ENCODE measurements around the gene NUDT4. TPM values are rescaled to one million over a fixed set of nuclear protein-coding genes. Genes with fewer than 3 reads are reported as not detected.

The NUDT4 gene
- total RNA-seq, 1 experiment from 2014 or later, result 56.5 TPM

DNA sequence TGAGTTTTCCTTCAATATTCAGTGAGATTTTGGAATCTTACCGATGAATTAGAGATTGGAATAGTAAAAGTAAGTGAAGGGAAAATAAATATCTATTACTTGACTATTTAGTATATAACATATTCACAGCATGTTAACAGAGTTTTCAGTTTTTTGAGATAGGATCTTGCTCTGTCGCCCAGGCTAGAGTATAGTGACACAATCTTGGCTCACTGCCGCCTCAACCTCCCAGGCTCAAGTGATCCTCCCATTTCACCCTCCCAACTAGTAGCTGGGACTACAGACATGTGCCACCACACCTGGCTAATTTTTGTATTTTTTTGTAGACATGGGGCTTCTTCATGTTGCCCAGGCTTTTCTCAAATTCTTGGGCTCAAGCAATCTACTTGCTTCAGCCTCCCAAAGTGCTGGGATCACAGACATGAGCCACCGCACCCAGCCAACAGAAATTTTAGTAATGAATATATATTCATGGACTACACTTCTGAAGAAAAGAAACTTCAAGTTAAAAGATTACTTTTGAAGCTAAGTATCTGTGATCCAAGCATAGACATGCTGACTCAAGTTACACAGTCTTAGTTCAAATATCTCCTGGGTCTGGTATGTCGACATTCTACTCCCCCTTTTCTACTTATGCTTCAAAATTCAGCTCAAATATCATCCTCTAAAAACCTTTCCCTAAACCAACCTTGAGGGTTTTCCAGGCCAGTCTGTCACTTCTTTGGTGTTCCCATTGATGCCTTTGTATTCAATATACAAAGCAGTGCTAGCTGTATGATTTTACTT is 50.2 kb downstream of the NUDT4 start:
- peaks cover 55% of the 10 kb centered on the region for H3K4me1 Mint-ChIP-seq
- H3K27me3 Mint-ChIP-seq (ENCODE audit: low read depth), result no peaks in the 10 kb centered on the region
- no peak overlapping the region for H3K4me3 Mint-ChIP-seq
- ChIA-PET CTCF (interaction anchor here (1.2 kb wide), 1 partner anchor 8 kb away, joined by 6 read pairs; no protein-coding TSS in a partner anchor), POLR2A (interaction anchor here (0.6 kb wide), 1 partner anchor 550 kb away, joined by 3 read pairs; no protein-coding TSS in a partner anchor)
- ATAC-seq (no peak), DNase-seq (ENCODE audit: low spot score) (no peak)
- no peaks in the 10 kb centered on the region for H3K36me3 Mint-ChIP-seq
- peak overlapping the region; percentile 22; the same call in 1 of the 2 replicates for H3K27ac Mint-ChIP-seq
- TF ChIP-seq ZNF121 (CRISPR knock-in tag; IDR thresholded peaks at IDR 0.05), result peak; percentile 41; the same call in 1 of the 2 replicates
- TF ChIP-seq, protein P1, sequence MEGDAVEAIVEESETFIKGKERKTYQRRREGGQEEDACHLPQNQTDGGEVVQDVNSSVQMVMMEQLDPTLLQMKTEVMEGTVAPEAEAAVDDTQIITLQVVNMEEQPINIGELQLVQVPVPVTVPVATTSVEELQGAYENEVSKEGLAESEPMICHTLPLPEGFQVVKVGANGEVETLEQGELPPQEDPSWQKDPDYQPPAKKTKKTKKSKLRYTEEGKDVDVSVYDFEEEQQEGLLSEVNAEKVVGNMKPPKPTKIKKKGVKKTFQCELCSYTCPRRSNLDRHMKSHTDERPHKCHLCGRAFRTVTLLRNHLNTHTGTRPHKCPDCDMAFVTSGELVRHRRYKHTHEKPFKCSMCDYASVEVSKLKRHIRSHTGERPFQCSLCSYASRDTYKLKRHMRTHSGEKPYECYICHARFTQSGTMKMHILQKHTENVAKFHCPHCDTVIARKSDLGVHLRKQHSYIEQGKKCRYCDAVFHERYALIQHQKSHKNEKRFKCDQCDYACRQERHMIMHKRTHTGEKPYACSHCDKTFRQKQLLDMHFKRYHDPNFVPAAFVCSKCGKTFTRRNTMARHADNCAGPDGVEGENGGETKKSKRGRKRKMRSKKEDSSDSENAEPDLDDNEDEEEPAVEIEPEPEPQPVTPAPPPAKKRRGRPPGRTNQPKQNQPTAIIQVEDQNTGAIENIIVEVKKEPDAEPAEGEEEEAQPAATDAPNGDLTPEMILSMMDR (IDR thresholded peaks at IDR 0.05), result no peak
- H3K9me3 Mint-ChIP-seq, result no peaks in the 10 kb centered on the region

DNA sequence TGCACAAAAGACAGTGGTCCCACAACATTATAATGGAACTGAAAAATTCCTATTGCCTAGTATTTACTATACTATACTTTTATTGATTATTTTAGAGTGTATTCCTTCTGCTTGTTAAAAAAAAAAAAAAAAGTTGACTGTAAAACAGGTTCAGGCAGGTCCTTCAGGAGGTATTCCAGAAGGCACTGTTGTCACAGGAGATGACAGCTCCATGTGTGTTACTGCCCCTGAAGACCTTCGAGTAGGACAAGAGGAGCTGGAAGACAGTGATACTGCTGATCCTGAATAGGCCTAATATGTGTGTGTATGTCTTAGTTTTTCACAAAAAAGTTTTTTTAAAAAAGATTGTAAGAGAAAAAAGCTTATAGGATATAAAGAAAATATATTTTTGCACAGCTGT is 51.7 kb downstream of the NUDT4 start:
- Mint-ChIP-seq H3K27ac (no peak overlapping the region), H3K36me3 (peaks cover 3% of the 10 kb centered on the region; the same call in 1 of the 2 replicates), H3K9me3 (no peaks in the 10 kb centered on the region), H3K27me3 (ENCODE audit: low read depth) (no peaks in the 10 kb centered on the region), H3K4me3 (no peak overlapping the region), H3K4me1 (peaks cover 42% of the 10 kb centered on the region)
- TF ChIP-seq ZNF423 (CRISPR knock-in tag; IDR thresholded peaks at IDR 0.05) (no peak), TEAD1 (CRISPR knock-in tag; IDR thresholded peaks at IDR 0.05) (no peak), ZNF219 (CRISPR knock-in tag; IDR thresholded peaks at IDR 0.05; ENCODE audit: borderline replicate concordance) (no peak), ETV6 (CRISPR knock-in tag; IDR thresholded peaks at IDR 0.05) (no peak), NFE2L1 (CRISPR knock-in tag; IDR thresholded peaks at IDR 0.05) (no peak), SMAD4 (CRISPR knock-in tag; IDR thresholded peaks at IDR 0.05) (no peak), FOXP1 (CRISPR knock-in tag; IDR thresholded peaks at IDR 0.05; ENCODE audit: borderline replicate concordance) (no peak), NR1H2 (CRISPR knock-in tag; IDR thresholded peaks at IDR 0.05) (no peak), NR2C2 (CRISPR knock-in tag; IDR thresholded peaks at IDR 0.05) (no peak), FOXJ3 (CRISPR knock-in tag; IDR thresholded peaks at IDR 0.05; ENCODE audit: borderline replicate concordance) (no peak), KAT7 (CRISPR knock-in tag; IDR thresholded peaks at IDR 0.05; ENCODE audit: borderline replicate concordance) (no peak)
- TF ChIP-seq, protein P2, sequence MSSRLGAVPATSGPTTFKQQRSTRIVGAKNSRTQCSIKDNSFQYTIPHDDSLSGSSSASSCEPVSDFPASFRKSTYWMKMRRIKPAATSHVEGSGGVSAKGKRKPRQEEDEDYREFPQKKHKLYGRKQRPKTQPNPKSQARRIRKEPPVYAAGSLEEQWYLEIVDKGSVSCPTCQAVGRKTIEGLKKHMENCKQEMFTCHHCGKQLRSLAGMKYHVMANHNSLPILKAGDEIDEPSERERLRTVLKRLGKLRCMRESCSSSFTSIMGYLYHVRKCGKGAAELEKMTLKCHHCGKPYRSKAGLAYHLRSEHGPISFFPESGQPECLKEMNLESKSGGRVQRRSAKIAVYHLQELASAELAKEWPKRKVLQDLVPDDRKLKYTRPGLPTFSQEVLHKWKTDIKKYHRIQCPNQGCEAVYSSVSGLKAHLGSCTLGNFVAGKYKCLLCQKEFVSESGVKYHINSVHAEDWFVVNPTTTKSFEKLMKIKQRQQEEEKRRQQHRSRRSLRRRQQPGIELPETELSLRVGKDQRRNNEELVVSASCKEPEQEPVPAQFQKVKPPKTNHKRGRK (CRISPR knock-in tag; IDR thresholded peaks at IDR 0.05; ENCODE audit: borderline replicate concordance), result no peak
- TF ChIP-seq, protein P3, sequence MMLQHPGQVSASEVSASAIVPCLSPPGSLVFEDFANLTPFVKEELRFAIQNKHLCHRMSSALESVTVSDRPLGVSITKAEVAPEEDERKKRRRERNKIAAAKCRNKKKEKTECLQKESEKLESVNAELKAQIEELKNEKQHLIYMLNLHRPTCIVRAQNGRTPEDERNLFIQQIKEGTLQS (CRISPR knock-in tag; conservative IDR thresholded peaks at IDR 0.05), result no peak
- TF ChIP-seq, protein P4, sequence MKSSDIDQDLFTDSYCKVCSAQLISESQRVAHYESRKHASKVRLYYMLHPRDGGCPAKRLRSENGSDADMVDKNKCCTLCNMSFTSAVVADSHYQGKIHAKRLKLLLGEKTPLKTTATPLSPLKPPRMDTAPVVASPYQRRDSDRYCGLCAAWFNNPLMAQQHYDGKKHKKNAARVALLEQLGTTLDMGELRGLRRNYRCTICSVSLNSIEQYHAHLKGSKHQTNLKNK (CRISPR knock-in tag; IDR thresholded peaks at IDR 0.05), result no peak
- ChIA-PET CTCF (interaction anchor here (0.8 kb wide), 1 partner anchor 10 kb away, joined by 7 read pairs; no protein-coding TSS in a partner anchor), POLR2A (no interaction called here)
- DNase-seq (ENCODE audit: low spot score) (no peak), ATAC-seq (no peak)

DNA sequence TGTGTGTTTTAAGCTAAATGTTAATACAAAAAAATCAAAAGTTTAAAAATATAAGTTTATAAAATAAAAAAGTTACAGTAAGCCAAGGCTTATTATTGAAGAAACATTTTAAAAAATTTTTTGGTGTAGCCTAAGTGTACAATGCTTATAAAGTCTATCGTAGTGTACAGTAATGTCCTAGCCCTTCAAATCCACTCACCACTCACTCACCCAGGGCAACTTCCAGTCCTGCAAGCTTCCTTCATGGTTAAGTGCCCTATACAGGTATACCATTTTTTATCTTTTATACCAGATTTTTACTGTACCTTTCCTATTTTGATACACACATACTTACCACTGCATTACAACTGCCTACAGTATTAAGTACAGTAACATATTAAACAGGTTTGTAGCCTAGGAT is 52.1 kb downstream of the NUDT4 start:
- POLR2A ChIA-PET, result no interaction called here
- Mint-ChIP-seq H3K9me3 (no peaks in the 10 kb centered on the region), H3K27ac (no peak overlapping the region), H3K27me3 (ENCODE audit: low read depth) (no peaks in the 10 kb centered on the region), H3K4me1 (peaks cover 38% of the 10 kb centered on the region), H3K36me3 (peaks cover 3% of the 10 kb centered on the region; the same call in 1 of the 2 replicates), H3K4me3 (no peak overlapping the region)
- ATAC-seq, result no peak
- no peak for DNase-seq (ENCODE audit: low spot score)
- CTCF ChIA-PET, result interaction anchor here (0.8 kb wide), 1 partner anchor 10 kb away, joined by 7 read pairs; no protein-coding TSS in a partner anchor
- TF ChIP-seq, protein P5, sequence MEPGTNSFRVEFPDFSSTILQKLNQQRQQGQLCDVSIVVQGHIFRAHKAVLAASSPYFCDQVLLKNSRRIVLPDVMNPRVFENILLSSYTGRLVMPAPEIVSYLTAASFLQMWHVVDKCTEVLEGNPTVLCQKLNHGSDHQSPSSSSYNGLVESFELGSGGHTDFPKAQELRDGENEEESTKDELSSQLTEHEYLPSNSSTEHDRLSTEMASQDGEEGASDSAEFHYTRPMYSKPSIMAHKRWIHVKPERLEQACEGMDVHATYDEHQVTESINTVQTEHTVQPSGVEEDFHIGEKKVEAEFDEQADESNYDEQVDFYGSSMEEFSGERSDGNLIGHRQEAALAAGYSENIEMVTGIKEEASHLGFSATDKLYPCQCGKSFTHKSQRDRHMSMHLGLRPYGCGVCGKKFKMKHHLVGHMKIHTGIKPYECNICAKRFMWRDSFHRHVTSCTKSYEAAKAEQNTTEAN (CRISPR knock-in tag; IDR thresholded peaks at IDR 0.05), result no peak
- no peak for TF ChIP-seq MYBL2 (CRISPR knock-in tag; IDR thresholded peaks at IDR 0.05)
- TF ChIP-seq, protein P6, sequence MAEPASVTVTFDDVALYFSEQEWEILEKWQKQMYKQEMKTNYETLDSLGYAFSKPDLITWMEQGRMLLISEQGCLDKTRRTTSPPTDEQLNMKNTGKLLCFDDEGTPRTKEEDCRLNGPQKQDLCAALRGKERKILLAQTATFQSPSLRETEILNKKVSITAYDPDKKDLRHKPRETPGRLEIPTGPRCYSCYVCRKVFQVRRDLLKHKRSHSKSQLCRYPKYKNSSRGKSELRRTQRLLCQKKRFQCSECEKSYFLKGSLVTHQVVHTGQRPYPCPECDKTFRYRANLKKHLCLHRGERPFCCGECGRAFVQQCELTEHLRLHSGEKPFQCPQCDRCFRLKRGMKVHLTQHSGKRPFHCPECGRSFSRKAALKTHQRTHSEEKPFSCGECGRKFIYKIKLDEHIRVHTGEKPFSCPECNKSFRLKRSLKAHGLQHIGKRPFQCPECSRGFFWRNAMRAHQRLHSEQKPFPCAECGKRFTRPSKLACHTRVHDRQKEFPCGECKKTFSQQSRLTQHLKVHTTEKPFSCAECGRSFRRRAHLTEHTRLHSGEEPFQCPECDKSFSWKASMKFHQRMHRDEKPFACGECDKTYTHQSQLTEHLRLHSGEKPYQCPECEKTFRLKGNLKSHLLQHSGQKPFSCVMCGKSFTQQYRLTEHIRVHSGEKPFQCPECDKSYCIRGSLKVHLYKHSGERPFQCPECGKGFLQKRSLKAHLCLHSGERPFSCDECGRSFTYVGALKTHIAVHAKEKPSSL (CRISPR knock-in tag; conservative IDR thresholded peaks at IDR 0.05), result no peak
- TF ChIP-seq, protein P1 (IDR thresholded peaks at IDR 0.05), result no peak
- no peak for TF ChIP-seq ZNF396 (CRISPR knock-in tag; IDR thresholded peaks at IDR 0.05; ENCODE audit: borderline replicate concordance)
